GM19468 (cell line): ENCODE results near the gene R3HDML.
"Not testable (repeated sequence)": the region's sequence is repeated elsewhere in the genome, so short reads cannot be mapped to it uniquely, and the experiment has no call there.

Source experiments
- ATAC-seq: cut with Tn5 transposase; IDR thresholded peaks from one replicate; pipeline ENCODE4 v1.9.1; 2021; ENCODE audit warnings: mild to moderate bottlenecking, moderate library complexity, moderate number of reproducible peaks; ENCODE audit not compliant: unreplicated experiment; ENCODE audit errors: extremely low read depth

Gene R3HDML

GRCh38 chr20:44326391-44327159, 10.3 kb upstream of the R3HDML start:
- no peak for ATAC-seq

GRCh38 chr20:44327748-44328147, 9.1 kb upstream of the R3HDML start:
- ATAC-seq = not testable (repeated sequence)

- ATAC-seq = no peak
Measured at GRCh38 chr20:44328428-44328827, 8.4 kb upstream of the R3HDML start.

GRCh38 chr20:44331201-44331600, 5.6 kb upstream of the R3HDML start:
- no peak for ATAC-seq

- ATAC-seq = no peak
Measured at GRCh38 chr20:44334306-44334705, 2.5 kb upstream of the R3HDML start.

- no peak for ATAC-seq
Measured at GRCh38 chr20:44334709-44335108, 2.1 kb upstream of the R3HDML start.

- ATAC-seq = no peak
Measured at GRCh38 chr20:44335675-44336074, 1.2 kb upstream of the R3HDML start.

GRCh38 chr20:44336086-44336485, 757 bp upstream of the R3HDML start:
- ATAC-seq = no peak

GRCh38 chr20:44342248-44342647, 5.4 kb downstream of the R3HDML start:
- ATAC-seq = no peak

GRCh38 chr20:44343162-44343675, 6.4 kb downstream of the R3HDML start:
- ATAC-seq = no peak

GRCh38 chr20:44344723-44345122, 7.9 kb downstream of the R3HDML start:
- ATAC-seq = no peak

GRCh38 chr20:44345147-44345546, 8.3 kb downstream of the R3HDML start:
- no peak for ATAC-seq

GRCh38 chr20:44345941-44346340, 9.1 kb downstream of the R3HDML start:
- ATAC-seq = not testable (repeated sequence)

- ATAC-seq = no peak
Measured at GRCh38 chr20:44348168-44348659, 11.4 kb downstream of the R3HDML start.

- ATAC-seq = no peak
Measured at GRCh38 chr20:44349349-44349748, 12.5 kb downstream of the R3HDML start.

GRCh38 chr20:44350567-44350966, 13.7 kb downstream of the R3HDML start:
- ATAC-seq = no peak

GRCh38 chr20:44354979-44355497, 18.2 kb downstream of the R3HDML start:
- no peak for ATAC-seq

- ATAC-seq = no peak
Measured at GRCh38 chr20:44355498-44356352, 18.9 kb downstream of the R3HDML start, which contains the start of gene HNF4A. Gene HNF4A (plus strand): TSS chr20:44355699. CDS start chr20:44355805, 106 bp downstream.

- no peak for ATAC-seq
Measured at GRCh38 chr20:44356353-44356723, 19.5 kb downstream of the R3HDML start.

GRCh38 chr20:44357020-44357419, 20.2 kb downstream of the R3HDML start:
- ATAC-seq = no peak
